WTC11 (cell line): ENCODE results near the gene NOTCH4.

Experiments
- AFF4 ChIP-seq: sonication (generic); formaldehyde crosslinking; IDR thresholded peaks from 2 replicates; pipeline ENCODE4 v1.8.1; 2023; ENCODE audit warnings: mild to moderate bottlenecking, missing genetic modification reagents, borderline replicate concordance
- CREB1 ChIP-seq: sonication (generic); formaldehyde crosslinking; IDR thresholded peaks from 2 replicates; pipeline ENCODE4 v1.8.0; 2023; ENCODE audit warnings: mild to moderate bottlenecking, missing genetic modification reagents
- CTCF ChIP-seq: fragments of 200-600 bp; IDR thresholded peaks from 2 replicates; pipeline ENCODE4 v1.8.0; 2022; ENCODE audit warnings: antibody characterized with exemption
- ELF4 ChIP-seq: sonication (generic); formaldehyde crosslinking; IDR thresholded peaks from 2 replicates; pipeline ENCODE4 v1.8.1; 2022; ENCODE audit warnings: low read depth, mild to moderate bottlenecking, moderate library complexity, missing genetic modification reagents
- GRHL2 ChIP-seq: fragments of 250-450 bp; sonication (Bioruptor Pico); IDR thresholded peaks from 2 replicates; pipeline ENCODE4 v1.8.0; 2022; ENCODE audit warnings: mild to moderate bottlenecking, moderate library complexity; ENCODE audit not compliant: insufficient replicate concordance, severe bottlenecking
- NR1H2 ChIP-seq: sonication (generic); formaldehyde crosslinking; IDR thresholded peaks from 2 replicates; pipeline ENCODE4 v1.9.0; 2021; ENCODE audit warnings: mild to moderate bottlenecking, moderate library complexity, missing genetic modification reagents
- RELA ChIP-seq: sonication (generic); formaldehyde crosslinking; IDR thresholded peaks from 2 replicates; pipeline ENCODE4 v1.8.1; 2022; ENCODE audit warnings: missing genetic modification reagents, mild to moderate bottlenecking, borderline replicate concordance
- TF ChIP-seq, protein P1 (sequence below): sonication (generic); formaldehyde crosslinking; conservative IDR thresholded peaks from 2 replicates; pipeline ENCODE4 v1.8.1; 2022; ENCODE audit warnings: mild to moderate bottlenecking, missing genetic modification reagents
- TF ChIP-seq, protein P2 (sequence below): sonication (generic); formaldehyde crosslinking; IDR thresholded peaks from 2 replicates; pipeline ENCODE4 v1.8.0; 2023; ENCODE audit warnings: missing genetic modification reagents, mild to moderate bottlenecking, borderline replicate concordance
- TF ChIP-seq, protein P3 (sequence below): sonication (generic); formaldehyde crosslinking; IDR thresholded peaks from 2 replicates; pipeline ENCODE4 v1.8.0; 2022; ENCODE audit warnings: mild to moderate bottlenecking, missing genetic modification reagents

GRCh38 chr6:32202186-32202585 lies 21.7 kb downstream of the NOTCH4 start:
- no peak for TF ChIP-seq GRHL2 (CRISPR knock-in tag)
- TF ChIP-seq CTCF, result no peak
- no peak for TF ChIP-seq CREB1 (CRISPR knock-in tag)
- TF ChIP-seq, protein P1, sequence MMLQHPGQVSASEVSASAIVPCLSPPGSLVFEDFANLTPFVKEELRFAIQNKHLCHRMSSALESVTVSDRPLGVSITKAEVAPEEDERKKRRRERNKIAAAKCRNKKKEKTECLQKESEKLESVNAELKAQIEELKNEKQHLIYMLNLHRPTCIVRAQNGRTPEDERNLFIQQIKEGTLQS (CRISPR knock-in tag), result no peak
- TF ChIP-seq, protein P2, sequence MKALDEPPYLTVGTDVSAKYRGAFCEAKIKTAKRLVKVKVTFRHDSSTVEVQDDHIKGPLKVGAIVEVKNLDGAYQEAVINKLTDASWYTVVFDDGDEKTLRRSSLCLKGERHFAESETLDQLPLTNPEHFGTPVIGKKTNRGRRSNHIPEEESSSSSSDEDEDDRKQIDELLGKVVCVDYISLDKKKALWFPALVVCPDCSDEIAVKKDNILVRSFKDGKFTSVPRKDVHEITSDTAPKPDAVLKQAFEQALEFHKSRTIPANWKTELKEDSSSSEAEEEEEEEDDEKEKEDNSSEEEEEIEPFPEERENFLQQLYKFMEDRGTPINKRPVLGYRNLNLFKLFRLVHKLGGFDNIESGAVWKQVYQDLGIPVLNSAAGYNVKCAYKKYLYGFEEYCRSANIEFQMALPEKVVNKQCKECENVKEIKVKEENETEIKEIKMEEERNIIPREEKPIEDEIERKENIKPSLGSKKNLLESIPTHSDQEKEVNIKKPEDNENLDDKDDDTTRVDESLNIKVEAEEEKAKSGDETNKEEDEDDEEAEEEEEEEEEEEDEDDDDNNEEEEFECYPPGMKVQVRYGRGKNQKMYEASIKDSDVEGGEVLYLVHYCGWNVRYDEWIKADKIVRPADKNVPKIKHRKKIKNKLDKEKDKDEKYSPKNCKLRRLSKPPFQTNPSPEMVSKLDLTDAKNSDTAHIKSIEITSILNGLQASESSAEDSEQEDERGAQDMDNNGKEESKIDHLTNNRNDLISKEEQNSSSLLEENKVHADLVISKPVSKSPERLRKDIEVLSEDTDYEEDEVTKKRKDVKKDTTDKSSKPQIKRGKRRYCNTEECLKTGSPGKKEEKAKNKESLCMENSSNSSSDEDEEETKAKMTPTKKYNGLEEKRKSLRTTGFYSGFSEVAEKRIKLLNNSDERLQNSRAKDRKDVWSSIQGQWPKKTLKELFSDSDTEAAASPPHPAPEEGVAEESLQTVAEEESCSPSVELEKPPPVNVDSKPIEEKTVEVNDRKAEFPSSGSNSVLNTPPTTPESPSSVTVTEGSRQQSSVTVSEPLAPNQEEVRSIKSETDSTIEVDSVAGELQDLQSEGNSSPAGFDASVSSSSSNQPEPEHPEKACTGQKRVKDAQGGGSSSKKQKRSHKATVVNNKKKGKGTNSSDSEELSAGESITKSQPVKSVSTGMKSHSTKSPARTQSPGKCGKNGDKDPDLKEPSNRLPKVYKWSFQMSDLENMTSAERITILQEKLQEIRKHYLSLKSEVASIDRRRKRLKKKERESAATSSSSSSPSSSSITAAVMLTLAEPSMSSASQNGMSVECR (CRISPR knock-in tag), result no peak
- no peak for TF ChIP-seq AFF4 (CRISPR knock-in tag)
- TF ChIP-seq ELF4 (CRISPR knock-in tag), result no peak
- no peak for TF ChIP-seq RELA (CRISPR knock-in tag)
- TF ChIP-seq, protein P3, sequence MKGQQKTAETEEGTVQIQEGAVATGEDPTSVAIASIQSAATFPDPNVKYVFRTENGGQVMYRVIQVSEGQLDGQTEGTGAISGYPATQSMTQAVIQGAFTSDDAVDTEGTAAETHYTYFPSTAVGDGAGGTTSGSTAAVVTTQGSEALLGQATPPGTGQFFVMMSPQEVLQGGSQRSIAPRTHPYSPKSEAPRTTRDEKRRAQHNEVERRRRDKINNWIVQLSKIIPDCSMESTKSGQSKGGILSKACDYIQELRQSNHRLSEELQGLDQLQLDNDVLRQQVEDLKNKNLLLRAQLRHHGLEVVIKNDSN, result no peak
- no peak for TF ChIP-seq NR1H2 (CRISPR knock-in tag)
